ENCODE results near the gene PLXNC1.

DNA sequence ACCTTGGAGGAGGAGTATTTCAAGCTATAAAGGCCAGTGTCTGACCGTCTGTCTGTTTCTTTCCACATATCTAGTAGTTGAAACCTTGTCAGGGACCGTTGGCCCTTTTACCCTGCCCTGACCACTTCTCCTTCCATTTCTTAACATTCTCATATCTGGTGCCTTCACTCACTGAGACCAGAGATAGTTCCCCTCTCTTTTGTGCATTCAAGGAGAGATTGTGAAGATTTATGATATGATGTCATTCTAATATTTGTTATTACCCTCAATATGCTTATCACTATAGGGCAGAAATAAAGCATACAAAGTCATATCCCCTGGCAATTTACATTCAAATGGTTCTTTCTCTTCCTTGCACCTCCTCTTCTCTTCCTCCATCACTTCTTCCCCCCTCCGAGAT, 83.3 kb downstream of the PLXNC1 start:
- TF ChIP-seq, protein P1, sequence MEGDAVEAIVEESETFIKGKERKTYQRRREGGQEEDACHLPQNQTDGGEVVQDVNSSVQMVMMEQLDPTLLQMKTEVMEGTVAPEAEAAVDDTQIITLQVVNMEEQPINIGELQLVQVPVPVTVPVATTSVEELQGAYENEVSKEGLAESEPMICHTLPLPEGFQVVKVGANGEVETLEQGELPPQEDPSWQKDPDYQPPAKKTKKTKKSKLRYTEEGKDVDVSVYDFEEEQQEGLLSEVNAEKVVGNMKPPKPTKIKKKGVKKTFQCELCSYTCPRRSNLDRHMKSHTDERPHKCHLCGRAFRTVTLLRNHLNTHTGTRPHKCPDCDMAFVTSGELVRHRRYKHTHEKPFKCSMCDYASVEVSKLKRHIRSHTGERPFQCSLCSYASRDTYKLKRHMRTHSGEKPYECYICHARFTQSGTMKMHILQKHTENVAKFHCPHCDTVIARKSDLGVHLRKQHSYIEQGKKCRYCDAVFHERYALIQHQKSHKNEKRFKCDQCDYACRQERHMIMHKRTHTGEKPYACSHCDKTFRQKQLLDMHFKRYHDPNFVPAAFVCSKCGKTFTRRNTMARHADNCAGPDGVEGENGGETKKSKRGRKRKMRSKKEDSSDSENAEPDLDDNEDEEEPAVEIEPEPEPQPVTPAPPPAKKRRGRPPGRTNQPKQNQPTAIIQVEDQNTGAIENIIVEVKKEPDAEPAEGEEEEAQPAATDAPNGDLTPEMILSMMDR (IDR thresholded peaks at IDR 0.05; ENCODE audit: low read depth, low read length, missing input control): no peak
- TF ChIP-seq HNF4A (conservative IDR thresholded peaks at IDR 0.05) (no peak), EGR1 (IDR thresholded peaks at IDR 0.05; ENCODE audit: low read depth in 2 of 2) (no peak)
